GM06990 (cell line): ENCODE data around the gene ZNF175.

ENCODE experiments used
- DNase-seq: peaks from one replicate; pipeline ENCODE4 v3.0.0-alpha.2; 2011; ENCODE audit not compliant: insufficient read length; ENCODE audit errors: extremely low read depth
- H3K27me3 ChIP-seq: replicated peaks from 2 replicates; pipeline ENCODE4 v1.6.0; 2011; ENCODE audit warnings: low read length; ENCODE audit not compliant: control insufficient read depth, insufficient read depth
- H3K36me3 ChIP-seq: 2 replicates; pipeline ENCODE4 v1.5.1; 2011; ENCODE audit warnings: low read length; ENCODE audit not compliant: control insufficient read depth, insufficient read depth
- H3K4me3 ChIP-seq: replicated peaks from 2 replicates; pipeline ENCODE4 v1.5.1; 2011; ENCODE audit warnings: low read depth, mild to moderate bottlenecking, control low read depth, low read length
- TF ChIP-seq, protein P1 (sequence below): IDR thresholded peaks from 2 replicates; pipeline ENCODE4 v1.5.1; 2011; ENCODE audit warnings: low read length, control low read depth, mild to moderate bottlenecking, inconsistent platforms; ENCODE audit not compliant: insufficient read depth, poor library complexity, severe bottlenecking

Gene ZNF175

DNA sequence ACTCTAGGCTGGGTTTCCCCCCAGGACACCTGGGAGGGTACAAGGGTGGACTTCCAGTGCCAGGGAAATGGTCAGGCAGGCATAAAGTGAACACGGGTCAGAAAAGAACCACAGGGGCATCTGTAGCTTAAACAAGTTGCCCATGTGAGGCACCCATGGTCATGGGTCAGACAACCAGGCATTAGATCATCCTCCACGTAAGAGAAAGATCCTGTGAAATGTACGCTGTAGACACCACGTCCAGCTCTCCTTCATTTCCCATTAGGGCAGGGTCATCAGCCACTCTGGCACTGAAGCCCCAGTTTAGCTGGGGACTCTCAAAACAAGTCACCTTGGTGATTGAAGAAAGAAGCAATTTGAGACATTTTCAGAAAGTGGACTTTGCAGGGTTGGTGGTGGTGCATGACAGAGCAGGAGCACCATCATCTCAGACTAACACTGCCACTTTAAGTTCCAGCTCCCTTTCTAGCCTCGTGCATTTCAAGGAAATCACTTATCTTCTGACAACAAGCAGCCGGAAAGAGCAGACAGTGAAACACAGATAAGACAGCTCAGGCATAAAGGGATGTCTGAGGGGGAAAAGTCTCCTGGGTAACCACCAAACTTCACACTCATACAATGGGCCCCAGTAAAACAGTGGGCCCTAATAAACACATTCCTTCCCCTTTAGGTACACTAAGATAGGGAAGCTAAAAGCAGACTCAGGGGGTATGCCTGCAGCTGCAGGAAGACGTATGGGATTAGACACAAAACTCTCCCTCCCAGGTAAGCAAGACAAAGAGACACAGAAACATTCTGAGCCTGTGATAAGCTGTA lies 23.5 kb upstream of the ZNF175 start:
- DNase-seq = no peak
- Histone ChIP-seq H3K36me3 (no peaks in the 10 kb centered on the region), H3K4me3 (no peak overlapping the region), H3K27me3 (peaks cover 1% of the 10 kb centered on the region)
- TF ChIP-seq, protein P1, sequence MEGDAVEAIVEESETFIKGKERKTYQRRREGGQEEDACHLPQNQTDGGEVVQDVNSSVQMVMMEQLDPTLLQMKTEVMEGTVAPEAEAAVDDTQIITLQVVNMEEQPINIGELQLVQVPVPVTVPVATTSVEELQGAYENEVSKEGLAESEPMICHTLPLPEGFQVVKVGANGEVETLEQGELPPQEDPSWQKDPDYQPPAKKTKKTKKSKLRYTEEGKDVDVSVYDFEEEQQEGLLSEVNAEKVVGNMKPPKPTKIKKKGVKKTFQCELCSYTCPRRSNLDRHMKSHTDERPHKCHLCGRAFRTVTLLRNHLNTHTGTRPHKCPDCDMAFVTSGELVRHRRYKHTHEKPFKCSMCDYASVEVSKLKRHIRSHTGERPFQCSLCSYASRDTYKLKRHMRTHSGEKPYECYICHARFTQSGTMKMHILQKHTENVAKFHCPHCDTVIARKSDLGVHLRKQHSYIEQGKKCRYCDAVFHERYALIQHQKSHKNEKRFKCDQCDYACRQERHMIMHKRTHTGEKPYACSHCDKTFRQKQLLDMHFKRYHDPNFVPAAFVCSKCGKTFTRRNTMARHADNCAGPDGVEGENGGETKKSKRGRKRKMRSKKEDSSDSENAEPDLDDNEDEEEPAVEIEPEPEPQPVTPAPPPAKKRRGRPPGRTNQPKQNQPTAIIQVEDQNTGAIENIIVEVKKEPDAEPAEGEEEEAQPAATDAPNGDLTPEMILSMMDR = no peak

DNA sequence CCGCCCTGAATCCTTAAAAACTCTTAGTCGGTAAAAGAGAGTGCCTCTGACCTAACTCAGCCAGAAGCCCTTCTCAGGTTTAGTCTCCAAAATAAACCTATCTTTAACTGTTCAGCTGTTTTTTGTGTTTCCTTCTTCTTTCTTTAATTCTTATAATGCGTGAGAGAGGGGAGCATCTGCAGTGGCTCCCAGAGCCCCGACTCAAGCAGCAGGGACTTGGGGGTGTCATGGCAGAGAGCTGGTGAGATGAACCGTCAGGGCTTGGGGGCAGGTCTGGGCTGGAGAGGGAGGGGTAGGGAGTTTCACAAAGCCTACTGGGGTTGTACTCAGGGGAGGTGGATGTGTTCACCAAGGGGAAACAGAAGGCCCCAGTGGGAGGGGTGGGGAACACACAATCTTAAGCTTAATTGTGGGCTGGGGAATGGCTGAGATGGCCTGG lies 22.9 kb upstream of the ZNF175 start:
- TF ChIP-seq, protein P1 = no peak
- peaks cover 1% of the 10 kb centered on the region for H3K27me3 ChIP-seq
- DNase-seq = no peak
- H3K36me3 ChIP-seq = no peaks in the 10 kb centered on the region
- no peak overlapping the region for H3K4me3 ChIP-seq

DNA sequence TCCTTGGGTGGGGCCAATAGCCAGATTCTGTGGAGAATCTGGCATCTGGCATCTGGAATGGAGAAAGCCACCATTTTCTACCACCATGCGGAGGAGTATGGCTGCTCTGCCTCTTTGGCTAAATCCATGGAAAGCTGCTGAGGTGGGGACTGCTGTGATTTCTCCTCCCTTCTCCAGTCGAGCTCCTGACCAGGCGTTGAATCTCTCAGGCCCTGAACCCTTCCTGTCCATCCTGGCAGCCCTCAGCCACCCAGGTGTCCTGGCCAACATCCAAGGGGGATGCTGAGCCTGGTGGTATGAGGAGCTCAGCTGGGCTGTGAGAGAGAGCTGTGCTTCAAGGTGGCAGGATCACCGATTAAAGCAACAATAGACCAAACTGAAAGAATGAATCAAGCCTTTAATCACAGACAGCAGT lies 22.2 kb upstream of the ZNF175 start:
- DNase-seq = no peak
- H3K27me3 ChIP-seq = peaks cover 1% of the 10 kb centered on the region
- TF ChIP-seq, protein P1 = no peak
- H3K4me3 ChIP-seq = no peak overlapping the region
- no peaks in the 10 kb centered on the region for H3K36me3 ChIP-seq

DNA sequence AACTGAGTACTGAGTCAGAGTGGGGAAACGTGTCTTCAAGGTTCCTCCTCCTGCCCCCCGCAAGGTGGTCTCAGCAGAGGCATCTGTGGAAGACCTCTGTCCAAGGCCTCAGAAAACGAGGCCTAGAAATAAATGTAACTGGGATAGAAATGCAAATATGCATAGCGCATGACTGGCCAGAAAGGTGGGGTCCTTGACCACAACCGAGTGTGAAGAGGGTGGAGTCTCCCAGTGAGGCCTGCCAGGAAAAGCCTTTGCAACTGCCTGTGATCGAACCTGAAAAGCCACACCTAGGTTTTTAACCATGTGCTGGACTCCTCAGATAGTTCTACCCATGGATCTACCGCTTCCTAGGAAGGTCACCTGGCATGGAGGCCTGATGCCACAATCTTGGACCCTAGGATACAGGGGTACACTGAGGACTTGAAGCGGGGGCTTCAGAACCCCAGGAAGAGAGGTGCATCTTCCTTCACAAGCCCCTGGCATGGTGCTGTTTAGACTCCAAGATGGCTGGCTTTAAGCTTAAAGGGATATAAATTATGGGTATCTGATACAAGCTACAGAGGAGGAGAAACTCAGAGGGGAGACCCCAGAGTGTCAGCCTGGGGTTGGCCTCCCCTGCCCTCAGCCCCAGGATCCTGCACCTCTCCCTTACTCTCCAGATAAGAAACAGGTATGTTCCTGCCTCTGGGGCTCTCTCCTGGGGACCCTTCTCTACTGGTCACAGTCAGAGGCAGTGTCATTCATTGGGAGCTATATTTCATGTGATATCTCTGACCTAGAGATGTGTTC lies 21.4 kb upstream of the ZNF175 start:
- Histone ChIP-seq H3K27me3 (peaks cover 1% of the 10 kb centered on the region), H3K36me3 (no peaks in the 10 kb centered on the region), H3K4me3 (no peak overlapping the region; the same call in 1 of the 2 replicates)
- TF ChIP-seq, protein P1 = no peak
- no peak for DNase-seq

DNA sequence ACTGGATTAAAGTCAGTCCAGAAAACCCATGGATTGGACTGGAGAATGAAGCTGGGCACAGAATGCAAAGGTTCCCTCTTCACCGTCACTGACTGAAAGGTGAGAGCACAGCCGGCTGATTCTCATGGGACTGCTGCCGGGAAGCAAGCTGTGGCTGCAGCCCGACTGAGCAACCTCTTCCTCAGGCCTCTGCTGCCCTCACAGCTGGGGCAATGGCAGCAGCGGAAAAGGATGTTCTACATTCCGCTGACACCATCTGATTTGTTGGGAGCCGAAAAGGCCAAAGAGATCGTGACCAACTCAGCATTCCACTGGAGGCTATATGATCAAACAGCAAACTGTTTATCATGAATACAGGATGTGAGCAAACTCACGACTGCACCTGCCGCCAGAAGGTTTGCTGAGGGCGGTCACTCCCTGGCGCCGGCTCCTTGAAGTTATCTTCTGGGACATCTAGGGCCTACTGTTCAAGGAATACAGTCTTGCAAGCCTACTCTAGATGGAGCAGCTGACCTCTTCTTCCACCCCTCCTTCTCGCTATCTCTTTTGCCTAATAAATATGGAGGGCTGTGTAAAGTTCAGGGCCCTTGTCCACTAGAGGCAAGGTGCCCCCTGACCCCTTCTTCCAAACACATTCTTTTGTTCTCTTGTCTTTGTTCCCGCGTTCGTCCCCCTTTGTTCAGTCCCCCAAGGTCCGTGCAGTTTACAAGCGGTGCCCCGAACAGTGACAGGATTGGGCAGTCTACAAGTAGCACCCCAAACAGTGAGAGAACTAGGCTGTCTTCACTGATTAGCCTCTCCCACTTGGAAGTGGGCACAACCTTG lies 20.0 kb upstream of the ZNF175 start:
- Histone ChIP-seq H3K36me3 (no peaks in the 10 kb centered on the region), H3K27me3 (peaks cover 1% of the 10 kb centered on the region), H3K4me3 (peak overlapping the region; percentile 31)
- DNase-seq = no peak
- TF ChIP-seq, protein P1 = no peak
